Renal cortical epithelial cell (primary cell): ENCODE results near the gene FAM120C. TPM values are rescaled to one million over a fixed set of nuclear protein-coding genes. Genes with fewer than 3 reads are reported as not detected.

Experiments used
- DNase-seq: peaks from one replicate; pipeline ENCODE4 v3.0.0-alpha.2; 2011; ENCODE audit warnings: low read depth
- total RNA-seq: library from RNA; depleted of rRNA; stranded (reverse); fragments of >200 nt; gene quantifications from 2 replicates; pipeline ENCODE4 v1.2.3, GENCODE V29; 2014

Gene FAM120C
- total RNA-seq, 1 donor from 2014 or later, result 10.3 TPM

DNA sequence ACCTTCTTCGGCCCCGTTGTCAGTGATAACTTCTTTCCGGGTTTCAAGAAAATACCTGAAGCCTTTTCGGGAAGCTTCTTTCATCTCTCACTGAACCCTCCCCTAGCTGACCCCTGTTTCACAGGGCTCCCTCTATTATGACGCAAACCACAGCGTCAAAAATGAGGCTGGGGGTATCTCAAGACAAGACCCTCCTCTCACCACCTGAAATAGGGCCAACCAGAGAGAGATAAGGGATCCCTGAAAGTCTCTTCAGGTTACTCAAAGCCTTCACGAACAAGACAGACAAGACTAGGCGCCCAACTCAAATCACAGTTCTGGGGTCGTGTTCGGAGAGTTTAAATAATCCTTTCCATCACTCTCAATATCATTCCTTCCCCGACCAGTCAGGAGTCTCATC, 140.0 kb downstream of the FAM120C start:
- DNase-seq, result no peak

GRCh38 chrX:54042609-54043021, 140.4 kb downstream of the FAM120C start:
- DNase-seq, result peak; percentile 48

GRCh38 chrX:54030329-54030728, 152.7 kb downstream of the FAM120C start:
- DNase-seq, result no peak

DNA sequence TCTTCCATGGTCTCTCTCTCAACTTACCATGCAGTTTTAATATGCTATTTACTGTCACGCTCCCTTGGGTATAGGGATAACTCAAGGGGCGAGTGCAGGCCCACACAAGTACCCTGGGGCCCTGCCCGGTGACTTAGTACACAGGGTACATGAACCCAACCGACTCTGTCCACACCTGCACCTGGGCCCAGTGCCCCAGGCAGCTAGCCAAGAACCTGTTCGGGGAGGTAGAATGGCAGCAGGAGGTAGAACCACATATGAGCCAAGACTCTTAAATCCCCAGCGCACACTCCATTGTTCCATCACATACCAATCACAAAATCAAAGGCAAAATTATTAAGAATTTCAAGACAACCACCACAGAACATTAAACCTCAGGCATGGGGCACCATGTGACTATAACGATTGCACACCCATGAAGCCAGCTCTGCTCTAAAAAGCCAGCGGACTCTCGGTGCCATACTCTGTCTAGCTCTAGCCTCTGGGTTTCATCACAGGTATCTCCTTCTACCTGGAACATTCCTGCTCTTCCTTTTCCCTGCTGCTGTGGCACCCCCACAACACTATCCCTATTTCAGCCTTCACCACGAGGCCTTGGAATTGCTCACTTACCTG, 153.4 kb downstream of the FAM120C start:
- DNase-seq, result peak; percentile 41

GRCh38 chrX:54024350-54024749, 158.7 kb downstream of the FAM120C start:
- no peak for DNase-seq

Other genes starting within 250 kb of the FAM120C start
- 13.5 and 27.9 TPM in 2 replicates for gene PHF8, start 138.8 kb downstream of the FAM120C start, total RNA-seq
- 1.9 and 6.7 TPM in 2 replicates for gene WNK3, start 174.8 kb upstream of the FAM120C start, total RNA-seq